RWPE1 (cell line): ENCODE results near the gene PRKD1.

Experiments
- CTCF ChIA-PET: fragments of 350-600 bp; sonication (Branson Sonifier 250); formaldehyde crosslinking; extraction: SDS; loops from one replicate; lab custom pipeline; 2021; lab: Yijun Ruan, JAX
- POLR2A ChIA-PET: fragments of 400-600 bp; formaldehyde crosslinking; extraction: SDS; loops from one replicate; lab custom pipeline; 2020; ENCODE audit warnings: antibody characterized with exemption; ENCODE audit not compliant: low non-redundant PET; lab: Yijun Ruan, JAX
- DNase-seq: peaks from one replicate; pipeline ENCODE4 v3.0.0; 2012; ENCODE audit warnings: low spot score
- H3K27ac ChIP-seq: fragments of 450-650 bp; 2 replicates; pipeline ENCODE4 v1.5.1; 2017
- TF ChIP-seq, protein P1 (sequence below): fragments of 450-650 bp; conservative IDR thresholded peaks from 2 replicates; pipeline ENCODE4 v1.5.1; 2017; ENCODE audit warnings: low read depth, mild to moderate bottlenecking

Gene PRKD1

DNA sequence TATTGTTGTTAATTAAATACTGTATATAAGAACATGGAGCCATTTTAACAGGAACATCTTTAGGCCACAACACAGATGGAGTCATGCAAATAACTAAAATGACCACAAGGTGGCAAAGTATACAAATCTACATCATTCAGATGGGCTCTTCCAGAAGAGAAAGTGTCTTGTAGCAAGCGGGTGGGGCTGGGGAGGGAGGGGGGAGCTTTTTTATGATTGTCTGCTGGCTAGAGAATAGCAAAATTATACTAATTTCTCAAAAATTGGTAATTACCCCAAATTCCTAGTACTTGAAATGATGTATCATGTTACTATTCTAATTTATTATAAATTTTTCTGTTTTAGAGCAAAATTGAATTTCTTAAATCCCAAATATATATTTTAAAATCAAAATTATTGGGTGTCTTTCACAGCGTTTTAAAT, 378.7 kb downstream of the PRKD1 start:
- POLR2A ChIA-PET: no interaction called here
- CTCF ChIA-PET: interaction anchor here (2.6 kb wide), 1 partner anchor 666 kb away, joined by 13 read pairs; no protein-coding TSS in a partner anchor
- H3K27ac ChIP-seq: no peak overlapping the region
- peak; percentile 61 for DNase-seq
- TF ChIP-seq, protein P1, sequence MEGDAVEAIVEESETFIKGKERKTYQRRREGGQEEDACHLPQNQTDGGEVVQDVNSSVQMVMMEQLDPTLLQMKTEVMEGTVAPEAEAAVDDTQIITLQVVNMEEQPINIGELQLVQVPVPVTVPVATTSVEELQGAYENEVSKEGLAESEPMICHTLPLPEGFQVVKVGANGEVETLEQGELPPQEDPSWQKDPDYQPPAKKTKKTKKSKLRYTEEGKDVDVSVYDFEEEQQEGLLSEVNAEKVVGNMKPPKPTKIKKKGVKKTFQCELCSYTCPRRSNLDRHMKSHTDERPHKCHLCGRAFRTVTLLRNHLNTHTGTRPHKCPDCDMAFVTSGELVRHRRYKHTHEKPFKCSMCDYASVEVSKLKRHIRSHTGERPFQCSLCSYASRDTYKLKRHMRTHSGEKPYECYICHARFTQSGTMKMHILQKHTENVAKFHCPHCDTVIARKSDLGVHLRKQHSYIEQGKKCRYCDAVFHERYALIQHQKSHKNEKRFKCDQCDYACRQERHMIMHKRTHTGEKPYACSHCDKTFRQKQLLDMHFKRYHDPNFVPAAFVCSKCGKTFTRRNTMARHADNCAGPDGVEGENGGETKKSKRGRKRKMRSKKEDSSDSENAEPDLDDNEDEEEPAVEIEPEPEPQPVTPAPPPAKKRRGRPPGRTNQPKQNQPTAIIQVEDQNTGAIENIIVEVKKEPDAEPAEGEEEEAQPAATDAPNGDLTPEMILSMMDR: peak; percentile 55

- no peak for DNase-seq
- POLR2A ChIA-PET: no interaction called here
- no peak overlapping the region for H3K27ac ChIP-seq
- TF ChIP-seq, protein P1: no peak
- CTCF ChIA-PET: no interaction called here
These were observed 381.9 kb downstream of the PRKD1 start for GRCh38 chr14:29545714-29546113.

- TF ChIP-seq, protein P1: peak; percentile 40
- DNase-seq: peak; percentile 2
- H3K27ac ChIP-seq: no peak overlapping the region
- ChIA-PET CTCF (interaction anchor here (0.7 to 1.2 kb wide), 3 partner anchors 66 to 782 kb away, joined by 3 to 4 read pairs (median 3); no protein-coding TSS in a partner anchor), POLR2A (no interaction called here)
These were observed 390.6 kb downstream of the PRKD1 start for GRCh38 chr14:29536886-29537511.

DNA sequence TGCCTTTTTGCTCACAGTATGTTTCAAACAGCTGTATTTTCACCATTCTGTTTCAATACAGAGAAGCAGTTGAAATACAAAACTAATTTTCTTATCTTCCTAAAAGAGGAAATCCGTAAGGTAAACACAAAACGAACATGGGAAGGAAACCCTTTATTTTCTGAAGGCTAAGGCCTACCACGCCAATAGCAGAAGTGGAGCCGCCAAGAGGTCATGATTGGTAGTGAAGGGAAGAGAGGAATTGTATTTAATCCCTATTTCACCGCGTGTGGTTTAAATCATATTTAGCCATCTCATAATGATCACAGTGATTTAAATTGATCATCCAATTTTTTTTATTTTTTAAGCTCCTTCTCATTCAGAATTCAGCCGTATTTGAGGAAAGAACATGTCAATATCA, 398.2 kb downstream of the PRKD1 start:
- TF ChIP-seq, protein P1: no peak; the same call in 1 of the 2 replicates
- no peak overlapping the region for H3K27ac ChIP-seq
- ChIA-PET POLR2A (no interaction called here), CTCF (interaction anchor here (0.5 to 2.0 kb wide), 2 partner anchors 772 to 807 kb away, joined by 4 read pairs; no protein-coding TSS in a partner anchor)
- no peak for DNase-seq

GRCh38 chr14:29528889-29529288, 398.8 kb downstream of the PRKD1 start:
- no peak overlapping the region for H3K27ac ChIP-seq
- no peak for DNase-seq
- ChIA-PET POLR2A (no interaction called here), CTCF (interaction anchor here (0.5 to 2.0 kb wide), 3 partner anchors 409 to 806 kb away, joined by 3 to 4 read pairs (median 4); no protein-coding TSS in a partner anchor)
- TF ChIP-seq, protein P1: no peak

GRCh38 chr14:29527286-29527685, 400.4 kb downstream of the PRKD1 start:
- H3K27ac ChIP-seq: no peak overlapping the region
- ChIA-PET CTCF (no interaction called here), POLR2A (no interaction called here)
- TF ChIP-seq, protein P1: no peak
- DNase-seq: no peak
